Calu3 (cell line): ENCODE data around the gene OMG. TPM values are rescaled to one million over a fixed set of nuclear protein-coding genes. Genes with fewer than 3 reads are reported as not detected.

Experiments used
- BruUV-seq: library from RNA; stranded (reverse); fragments of 400-500 nt; replicated peaks from 2 replicates; lab custom pipeline; 2021; lab: Mats Ljungman, UMichigan
- CTCF ChIA-PET: fragments of 300-600 bp; sonication (Branson Sonifier 250); formaldehyde crosslinking; loops from one replicate; lab custom pipeline; 2022; ENCODE audit warnings: antibody characterized with exemption; lab: Charles Lee
- DNase-seq: peaks from one replicate; pipeline ENCODE4 v3.0.0; 2022
- H3K27ac Mint-ChIP-seq: one replicate; pipeline ENCODE4 v1.8.0; 2022; ENCODE audit warnings: mixed read lengths; ENCODE audit not compliant: unreplicated experiment
- H3K27me3 Mint-ChIP-seq: one replicate; pipeline ENCODE4 v1.8.0; 2022; ENCODE audit warnings: mixed read lengths; ENCODE audit not compliant: unreplicated experiment
- H3K36me3 Mint-ChIP-seq: one replicate; pipeline ENCODE4 v1.8.0; 2022; ENCODE audit warnings: mild to moderate bottlenecking, moderate library complexity, mixed read lengths; ENCODE audit not compliant: insufficient read depth, unreplicated experiment
- H3K4me1 Mint-ChIP-seq: one replicate; pipeline ENCODE4 v1.8.0; 2022; ENCODE audit warnings: mild to moderate bottlenecking, low read depth, mixed read lengths; ENCODE audit not compliant: unreplicated experiment
- H3K4me3 Mint-ChIP-seq: one replicate; pipeline ENCODE4 v1.8.0; 2022; ENCODE audit warnings: mild to moderate bottlenecking, low read depth, moderate library complexity, mixed read lengths; ENCODE audit not compliant: unreplicated experiment
- H3K9me3 Mint-ChIP-seq: one replicate; pipeline ENCODE4 v1.8.0; 2022; ENCODE audit warnings: low read depth, mixed read lengths; ENCODE audit not compliant: unreplicated experiment
- intact Hi-C: fragments of 100-400 bp; cut with micrococcal nuclease; formaldehyde crosslinking; loops from one replicate; pipeline ENCODE4 v1.10.0; 2022; ENCODE audit not compliant: unreplicated experiment
- total RNA-seq: library from RNA; stranded (reverse); gene quantifications from 2 replicates; pipeline ENCODE4 v1.2.3, GENCODE V29; 2022
- TF ChIP-seq, protein P1 (sequence below): fragments of 200-600 bp; IDR thresholded peaks from one replicate; pipeline ENCODE4 v1.8.0; 2022; ENCODE audit warnings: antibody characterized with exemption; ENCODE audit not compliant: unreplicated experiment

Gene OMG
- total RNA-seq, 1 experiment from 2014 or later = not detected

DNA sequence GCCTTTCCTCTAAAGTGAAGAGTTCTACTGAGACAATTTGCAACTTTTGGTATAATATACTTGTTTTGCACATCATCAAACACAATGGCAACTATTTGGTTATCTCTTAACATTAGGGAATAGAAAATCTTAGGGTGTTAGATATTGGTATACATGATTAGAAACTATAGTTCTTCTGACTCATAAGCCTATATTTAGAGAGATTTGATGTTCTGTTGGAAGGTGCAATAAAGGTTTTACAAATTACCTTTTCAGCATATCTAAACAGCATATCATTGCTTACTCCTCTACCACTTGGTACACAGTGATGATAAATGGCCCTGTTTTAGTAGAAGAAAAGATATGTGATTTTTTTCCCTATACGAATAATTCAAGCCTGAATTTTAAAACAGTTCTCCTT, 10.6 kb upstream of the OMG start:
- TF ChIP-seq, protein P1, sequence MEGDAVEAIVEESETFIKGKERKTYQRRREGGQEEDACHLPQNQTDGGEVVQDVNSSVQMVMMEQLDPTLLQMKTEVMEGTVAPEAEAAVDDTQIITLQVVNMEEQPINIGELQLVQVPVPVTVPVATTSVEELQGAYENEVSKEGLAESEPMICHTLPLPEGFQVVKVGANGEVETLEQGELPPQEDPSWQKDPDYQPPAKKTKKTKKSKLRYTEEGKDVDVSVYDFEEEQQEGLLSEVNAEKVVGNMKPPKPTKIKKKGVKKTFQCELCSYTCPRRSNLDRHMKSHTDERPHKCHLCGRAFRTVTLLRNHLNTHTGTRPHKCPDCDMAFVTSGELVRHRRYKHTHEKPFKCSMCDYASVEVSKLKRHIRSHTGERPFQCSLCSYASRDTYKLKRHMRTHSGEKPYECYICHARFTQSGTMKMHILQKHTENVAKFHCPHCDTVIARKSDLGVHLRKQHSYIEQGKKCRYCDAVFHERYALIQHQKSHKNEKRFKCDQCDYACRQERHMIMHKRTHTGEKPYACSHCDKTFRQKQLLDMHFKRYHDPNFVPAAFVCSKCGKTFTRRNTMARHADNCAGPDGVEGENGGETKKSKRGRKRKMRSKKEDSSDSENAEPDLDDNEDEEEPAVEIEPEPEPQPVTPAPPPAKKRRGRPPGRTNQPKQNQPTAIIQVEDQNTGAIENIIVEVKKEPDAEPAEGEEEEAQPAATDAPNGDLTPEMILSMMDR = no peak
- intact Hi-C loops = no loop called here
- Mint-ChIP-seq H3K36me3 (peaks cover 4% of the 10 kb centered on the region), H3K4me3 (no peak overlapping the region), H3K9me3 (no peaks in the 10 kb centered on the region), H3K27me3 (no peaks in the 10 kb centered on the region), H3K27ac (no peak overlapping the region), H3K4me1 (peaks cover 10% of the 10 kb centered on the region)
- DNase-seq = no peak
- BruUV-seq = no TSS peak
- CTCF ChIA-PET = no interaction called here

DNA sequence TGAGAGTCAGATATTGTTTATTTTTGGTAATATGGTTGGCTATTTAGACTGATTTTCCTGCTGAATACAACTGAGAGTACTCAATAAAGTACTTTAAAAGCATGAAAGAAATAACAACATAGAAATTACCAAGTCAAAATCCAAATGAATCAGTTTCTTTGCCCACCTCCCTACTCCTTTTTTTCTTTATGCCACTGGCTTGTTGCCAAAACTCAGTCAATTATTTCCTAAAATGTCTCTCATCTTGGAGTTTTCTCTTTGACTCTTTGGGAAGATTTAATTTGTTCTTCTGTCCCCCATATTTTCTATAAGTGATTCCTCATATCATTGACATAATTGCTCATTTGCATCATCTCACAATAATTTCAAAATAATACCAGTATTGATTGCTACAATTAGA, 2.6 kb upstream of the OMG start:
- Mint-ChIP-seq H3K27me3 (no peaks in the 10 kb centered on the region), H3K9me3 (no peaks in the 10 kb centered on the region), H3K4me3 (no peak overlapping the region), H3K27ac (no peak overlapping the region), H3K4me1 (peaks cover 9% of the 10 kb centered on the region), H3K36me3 (no peaks in the 10 kb centered on the region)
- CTCF ChIA-PET = interaction anchor here (0.6 kb wide), 1 partner anchor 22 kb away, joined by 3 read pairs; no protein-coding TSS in a partner anchor
- intact Hi-C loops = no loop called here
- no TSS peak for BruUV-seq
- TF ChIP-seq, protein P1 = no peak
- no peak for DNase-seq

DNA sequence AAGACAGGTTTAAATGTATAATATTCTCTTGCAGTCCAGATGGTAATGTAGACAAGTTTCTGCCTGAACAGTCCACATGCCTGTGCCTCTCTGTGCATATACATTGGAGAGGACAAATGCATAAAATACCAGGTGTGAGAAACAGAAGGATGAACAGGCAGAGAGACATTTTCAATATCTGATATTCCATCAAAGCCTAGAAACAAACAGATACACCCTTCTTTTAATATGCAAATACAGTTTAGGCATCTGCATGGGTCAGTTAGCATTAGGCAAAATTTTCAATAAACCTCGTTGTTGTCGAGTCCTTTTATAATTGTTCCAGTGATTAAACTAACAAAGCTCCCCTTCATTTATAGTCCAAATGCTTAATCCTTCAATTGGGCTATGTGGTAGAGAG, 897 bp downstream of the OMG start:
- no peak for DNase-seq
- H3K27ac Mint-ChIP-seq = no peak overlapping the region
- intact Hi-C loops = no loop called here
- CTCF ChIA-PET = interaction anchor here (0.6 kb wide), 1 partner anchor 401 kb away, joined by 3 read pairs; no protein-coding TSS in a partner anchor
- no TSS peak for BruUV-seq
- no peaks in the 10 kb centered on the region for H3K27me3 Mint-ChIP-seq
- no peaks in the 10 kb centered on the region for H3K9me3 Mint-ChIP-seq
- peaks cover 9% of the 10 kb centered on the region for H3K4me1 Mint-ChIP-seq
- H3K4me3 Mint-ChIP-seq = no peak overlapping the region
- TF ChIP-seq, protein P1 = no peak
- no peaks in the 10 kb centered on the region for H3K36me3 Mint-ChIP-seq

DNA sequence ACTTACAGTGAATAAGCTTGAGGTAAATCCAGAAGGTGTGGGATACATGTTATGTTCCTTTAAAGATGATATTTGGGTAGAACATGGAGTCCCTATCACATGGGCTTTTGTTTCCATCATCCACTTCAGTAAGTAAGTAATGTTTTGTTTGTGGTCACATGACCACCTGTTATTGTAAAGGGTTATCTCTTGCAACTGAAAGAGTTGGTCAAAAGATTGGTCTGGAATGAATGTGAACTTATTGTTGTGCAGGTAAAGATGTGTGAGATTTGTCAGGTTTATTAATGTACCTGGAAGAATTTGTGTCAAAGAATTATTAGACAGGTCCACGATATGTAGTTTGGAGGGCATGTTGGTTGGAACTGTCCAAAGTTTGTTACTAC, 1.6 kb downstream of the OMG start:
- TF ChIP-seq, protein P1 = no peak
- no peak overlapping the region for H3K4me3 Mint-ChIP-seq
- BruUV-seq = no TSS peak
- no peak for DNase-seq
- H3K9me3 Mint-ChIP-seq = no peaks in the 10 kb centered on the region
- CTCF ChIA-PET = no interaction called here
- peaks cover 9% of the 10 kb centered on the region for H3K4me1 Mint-ChIP-seq
- no peaks in the 10 kb centered on the region for H3K36me3 Mint-ChIP-seq
- intact Hi-C loops = no loop called here
- no peak overlapping the region for H3K27ac Mint-ChIP-seq
- no peaks in the 10 kb centered on the region for H3K27me3 Mint-ChIP-seq
